HG03442 (cell line): ENCODE measurements around the gene THAP11.
"Not testable (repeated sequence)": the region's sequence is repeated elsewhere in the genome, so short reads cannot be mapped to it uniquely, and the experiment has no call there.

Experiments used
- ATAC-seq: cut with Tn5 transposase; IDR thresholded peaks from one replicate; pipeline ENCODE4 v1.9.1; 2021; ENCODE audit warnings: mild to moderate bottlenecking, moderate library complexity; ENCODE audit not compliant: unreplicated experiment

THAP11 gene

DNA sequence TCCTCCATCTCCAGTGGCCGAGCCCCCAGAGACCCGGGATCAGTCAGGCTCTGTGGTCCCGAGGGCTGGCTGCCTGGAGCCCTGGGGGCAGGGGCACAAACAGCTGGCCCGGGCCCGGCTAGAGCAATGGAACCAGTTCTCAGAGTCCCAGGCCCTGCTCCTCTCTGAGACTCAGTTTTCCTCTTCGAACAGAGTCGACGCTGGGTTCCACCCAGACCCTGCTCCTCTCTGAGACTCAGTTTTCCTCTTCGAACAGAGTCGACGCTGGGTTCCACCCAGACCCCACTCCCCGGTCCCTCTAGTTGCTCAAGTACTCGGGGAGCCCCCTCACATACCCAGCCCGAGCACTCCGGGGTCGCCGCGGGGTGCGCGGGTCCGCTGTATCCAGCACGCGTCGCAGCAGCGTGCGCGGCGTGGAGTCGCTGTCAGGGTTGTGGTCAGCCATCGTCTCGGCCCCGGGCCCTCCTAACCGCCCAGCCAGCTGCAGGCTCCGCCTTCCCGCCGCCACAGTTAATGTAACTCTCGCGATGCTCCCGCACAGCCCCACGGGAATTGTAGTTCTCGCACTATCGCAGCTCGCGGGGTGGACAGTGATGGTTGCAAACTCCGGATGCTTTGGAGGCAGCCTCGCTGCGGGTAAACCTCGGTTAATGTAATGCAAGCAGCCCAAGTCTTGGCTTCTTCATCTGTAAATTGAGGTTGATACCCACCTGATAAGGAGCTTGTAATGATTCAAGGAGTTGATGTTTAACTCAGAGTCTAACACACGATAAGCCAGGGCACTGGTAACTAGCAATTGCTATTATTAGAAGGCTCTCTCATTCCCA lies 8.5 kb upstream of the THAP11 start:
- ATAC-seq = peak; percentile 96

DNA sequence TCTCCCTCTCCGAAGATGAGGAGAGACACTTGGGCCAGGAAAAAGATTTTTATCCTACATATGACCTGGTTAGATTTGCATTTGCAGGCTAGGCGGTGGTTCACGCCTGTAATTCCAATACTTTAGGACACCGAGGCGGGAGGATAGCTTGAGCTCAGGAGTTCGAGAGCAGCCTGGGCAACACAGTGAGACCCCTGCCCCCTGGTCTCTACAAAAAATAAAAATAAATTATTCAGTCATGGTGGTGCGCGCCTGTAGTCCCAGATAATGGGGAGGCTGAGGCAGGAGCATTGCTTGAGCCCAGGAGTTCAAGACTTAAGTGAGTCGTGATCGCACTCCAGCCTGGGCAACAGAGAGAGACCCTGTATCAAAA lies 7.9 kb upstream of the THAP11 start:
- no peak for ATAC-seq

DNA sequence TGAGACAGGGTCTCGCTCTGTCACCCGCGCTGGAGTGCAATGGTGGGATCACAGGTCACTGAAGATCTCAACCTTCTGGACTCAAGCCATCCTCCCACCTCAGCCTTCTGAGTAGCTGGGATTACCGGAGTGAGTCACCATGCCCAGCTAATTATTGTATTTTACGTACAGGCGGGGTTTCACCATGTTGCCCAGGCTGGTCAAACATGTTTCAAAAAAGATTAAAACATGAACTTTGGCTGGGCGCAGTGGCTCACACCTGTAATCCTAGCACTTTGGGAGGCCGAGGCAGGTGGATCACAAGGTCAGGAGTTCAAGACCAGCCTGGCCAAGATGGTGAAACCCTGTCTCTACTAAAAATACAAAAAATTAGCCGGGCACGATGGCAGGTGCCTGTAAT lies 4.9 kb upstream of the THAP11 start:
- not testable (repeated sequence) for ATAC-seq

DNA sequence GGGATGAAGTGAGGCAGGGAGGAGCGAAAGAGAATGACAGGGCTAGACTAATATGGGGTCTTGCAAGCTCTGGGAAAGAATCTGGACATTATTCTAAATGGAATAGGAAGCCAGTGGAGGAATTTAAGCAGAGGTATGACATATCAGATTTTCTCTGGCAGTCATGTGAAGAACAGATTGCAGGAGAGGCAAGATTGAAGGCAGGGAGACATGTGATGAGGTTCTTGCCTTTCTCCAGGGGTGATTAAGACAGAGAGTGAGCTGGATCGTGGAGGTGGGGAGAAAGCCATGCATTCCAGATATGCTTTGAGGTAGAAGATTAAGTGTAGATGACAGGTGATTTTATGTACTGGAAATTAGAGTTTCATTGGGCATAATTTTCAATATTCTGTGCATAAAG lies 4.3 kb upstream of the THAP11 start:
- ATAC-seq = no peak

DNA sequence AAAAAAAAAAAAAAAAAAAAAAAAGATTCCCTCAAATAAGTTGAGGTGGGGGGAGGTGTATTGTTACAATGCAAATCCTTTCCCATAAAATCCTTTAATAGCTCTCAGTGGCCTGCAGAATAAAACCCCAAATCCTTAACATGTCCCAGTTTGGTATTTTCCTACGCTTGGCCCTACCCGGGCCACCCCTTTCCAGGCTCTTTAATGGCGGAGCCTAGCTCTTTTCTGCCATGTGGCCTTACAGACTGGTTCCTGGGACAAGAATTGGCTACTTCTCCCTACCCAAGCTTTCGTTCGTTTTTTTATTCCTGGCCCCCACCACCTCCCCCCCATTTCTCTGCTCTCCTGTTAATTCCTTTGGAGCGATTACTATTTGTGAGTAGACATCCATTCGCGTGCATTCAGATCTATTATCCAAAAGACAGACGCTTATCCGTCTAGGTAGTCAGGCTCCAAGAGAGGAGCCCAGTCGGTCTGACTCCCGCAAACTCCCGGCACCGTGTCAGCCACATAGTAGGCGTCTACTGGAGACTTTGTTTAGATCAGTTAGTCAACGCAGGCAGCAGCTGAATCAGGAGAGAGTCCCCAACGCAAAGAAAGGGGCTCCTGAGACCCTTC lies 813 bp upstream of the THAP11 start:
- no peak for ATAC-seq

- peak; percentile 5 for ATAC-seq
Measured at GRCh38 chr16:67842509-67843342, 606 bp downstream of the THAP11 start.

DNA sequence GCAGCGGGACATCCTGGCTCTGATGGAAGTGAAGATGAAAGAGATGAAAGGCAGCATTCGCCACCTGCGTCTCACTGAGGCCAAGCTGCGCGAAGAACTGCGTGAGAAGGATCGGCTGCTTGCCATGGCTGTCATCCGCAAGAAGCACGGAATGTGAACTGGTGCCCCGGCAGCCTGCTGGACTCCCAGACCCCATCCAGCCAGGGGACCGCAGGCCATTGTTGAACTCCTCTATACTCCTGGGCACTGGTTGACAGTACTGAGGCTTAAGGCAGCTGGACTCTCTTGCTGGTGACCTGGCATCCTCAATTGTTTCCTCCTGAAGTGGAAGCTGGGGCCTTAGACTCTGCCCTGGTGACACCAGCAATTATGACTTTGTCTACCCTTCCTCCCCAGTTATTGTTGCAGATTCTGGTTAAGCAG lies 1.2 kb downstream of the THAP11 start:
- no peak for ATAC-seq

DNA sequence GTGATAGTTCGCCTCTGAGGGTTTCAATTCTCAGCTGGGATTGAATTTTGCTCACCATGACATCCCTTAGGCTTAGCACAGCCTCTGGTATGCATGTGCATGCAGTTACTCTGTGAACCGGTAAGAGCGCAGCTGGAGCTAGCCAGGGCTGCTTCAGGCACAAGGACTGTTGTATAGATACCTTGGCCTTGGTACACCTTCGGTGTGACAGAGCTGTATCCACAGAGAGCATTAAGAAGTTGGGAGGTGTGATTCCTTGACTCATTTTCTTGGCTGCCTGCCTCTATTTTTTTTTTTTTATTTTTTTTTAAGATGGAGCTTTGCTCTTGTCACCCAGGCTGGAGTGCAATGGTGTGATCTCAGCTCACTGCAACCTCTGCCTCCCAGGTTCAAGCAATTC lies 2.4 kb downstream of the THAP11 start:
- ATAC-seq = no peak

DNA sequence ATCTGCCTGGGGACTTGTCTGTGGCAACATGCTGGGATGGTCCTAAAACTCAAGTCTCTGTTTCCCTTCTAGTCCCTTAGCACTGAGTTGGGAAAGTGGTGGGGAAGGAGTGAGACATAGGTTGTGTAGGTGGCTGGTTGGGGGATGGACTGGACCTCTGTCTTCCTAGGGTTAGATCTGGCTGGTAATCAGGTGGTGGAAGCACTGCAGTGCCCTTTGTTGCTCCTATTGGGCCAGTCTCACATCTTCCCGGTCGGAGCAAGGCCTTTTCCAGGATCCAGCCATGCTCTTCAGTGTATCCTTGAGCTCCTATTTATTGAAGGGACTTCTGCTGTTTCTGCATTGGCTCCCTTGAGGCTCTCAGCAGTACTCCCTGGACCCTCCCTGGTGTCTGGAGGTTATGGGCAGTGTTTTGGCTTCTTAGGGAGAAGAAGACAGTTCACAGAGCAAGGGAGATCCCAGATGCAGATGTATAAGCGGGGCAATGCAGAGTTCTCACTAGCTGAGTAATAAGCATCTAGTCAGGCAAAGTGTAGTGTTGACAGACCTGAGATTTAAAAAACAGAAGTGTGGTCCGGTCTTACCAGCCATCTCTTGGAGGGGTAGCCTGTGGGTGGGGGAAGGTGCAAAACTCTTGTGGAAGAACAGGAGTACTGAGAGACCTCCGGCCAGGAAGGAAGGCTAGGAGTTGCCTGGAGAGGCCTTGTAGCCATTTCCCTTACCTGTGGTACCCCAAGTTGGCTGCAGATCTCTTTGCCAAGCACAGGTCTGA lies 3.4 kb downstream of the THAP11 start:
- no peak for ATAC-seq

- no peak for ATAC-seq
Measured at GRCh38 chr16:67846063-67846319, 3.9 kb downstream of the THAP11 start.

GRCh38 chr16:67846320-67847063 lies 4.4 kb downstream of the THAP11 start, which contains the start of gene NUTF2:
Gene NUTF2 (plus strand): TSS chr16:67846933. CDS start chr16:67865131, 18,198 bp downstream.
- peak; percentile 46 for ATAC-seq

DNA sequence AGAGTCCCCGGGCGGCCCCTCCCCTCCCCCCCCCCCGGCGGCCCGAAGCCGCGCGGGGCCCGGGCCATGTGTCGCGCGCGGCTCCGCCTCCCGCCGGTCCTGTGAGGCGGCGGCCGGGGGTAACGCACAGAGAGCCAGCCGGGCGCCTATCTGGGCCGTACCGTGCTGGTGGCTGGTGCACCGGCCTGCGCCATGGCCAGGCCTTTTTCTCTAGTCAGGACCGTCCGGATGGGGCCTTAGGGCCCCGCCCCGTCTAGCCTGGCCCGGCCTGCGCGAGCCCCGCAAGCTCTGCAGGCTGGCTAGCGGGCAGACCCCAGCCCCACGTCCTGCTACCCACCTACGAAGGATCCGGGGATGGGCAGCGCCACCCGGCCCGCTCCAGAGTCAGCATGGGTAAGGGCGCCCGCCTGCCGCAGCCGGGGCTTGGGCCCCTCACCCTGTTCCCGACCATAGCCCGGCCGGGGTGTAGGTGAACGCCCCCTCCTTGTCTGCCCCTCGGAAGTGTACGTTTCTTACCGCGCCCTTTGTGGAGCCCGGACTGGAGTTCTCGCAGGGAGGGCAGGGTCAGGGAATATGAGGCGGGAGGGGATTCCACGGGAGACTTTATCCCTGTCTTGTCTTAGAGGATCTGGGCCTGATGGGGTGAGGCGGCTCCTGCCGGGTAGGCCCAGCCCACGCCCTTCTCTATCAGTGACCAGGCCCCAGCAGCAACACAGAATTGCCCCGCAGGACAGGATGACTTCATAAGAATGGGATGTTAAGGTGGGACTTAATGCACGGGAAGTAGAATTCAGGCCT lies 5.1 kb downstream of the THAP11 start, which contains the start of gene CENPT:
Gene CENPT, minus strand, starts transcription at position 630 of the 798 bp plus-strand sequence. CDS start 13,834 bp downstream, outside the sequence.
- peak; percentile 30 for ATAC-seq

GRCh38 chr16:67848118-67848517 lies 6.0 kb downstream of the THAP11 start:
- ATAC-seq = no peak

- no peak for ATAC-seq
Measured at GRCh38 chr16:67853670-67854069, 11.6 kb downstream of the THAP11 start.

- no peak for ATAC-seq
Measured at GRCh38 chr16:67855789-67856188, 13.7 kb downstream of the THAP11 start.

- no peak for ATAC-seq
Measured at GRCh38 chr16:67856927-67857546, 14.9 kb downstream of the THAP11 start.

DNA sequence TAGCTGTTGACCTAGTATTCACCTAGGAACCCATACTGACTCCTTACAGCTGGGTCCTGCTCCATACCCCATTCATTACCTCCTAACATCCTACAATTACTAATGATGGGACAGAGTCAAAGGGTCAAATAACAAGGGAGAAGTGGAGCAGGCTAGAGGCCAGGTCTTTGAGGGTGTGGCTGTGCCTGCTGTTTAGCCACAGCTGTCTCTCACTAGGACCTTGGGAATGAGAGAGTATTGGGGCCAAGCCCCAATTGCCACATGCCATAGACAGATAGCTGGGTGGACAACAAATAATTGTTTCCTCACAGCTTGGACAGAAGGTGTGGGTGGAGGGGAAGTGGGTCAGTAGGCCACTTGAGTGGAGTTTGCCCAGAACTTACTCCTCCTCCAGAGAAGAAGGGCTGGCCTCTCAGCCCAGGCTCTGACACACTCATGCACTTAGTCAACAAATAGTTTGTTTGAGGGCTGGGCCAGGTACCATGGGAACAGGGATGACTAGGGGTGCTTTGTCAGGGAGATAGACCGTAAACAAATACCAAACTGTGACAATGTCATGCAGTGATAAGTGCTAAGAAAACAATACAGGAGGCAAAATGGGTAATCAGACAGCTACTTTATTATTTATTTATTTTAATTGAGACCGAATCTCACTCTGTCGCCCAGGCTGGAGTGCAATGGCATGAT lies 15.6 kb downstream of the THAP11 start:
- ATAC-seq = no peak

GRCh38 chr16:67858500-67858899 lies 16.4 kb downstream of the THAP11 start:
- ATAC-seq = no peak
